ENCODE data around the gene CCDC112. TPM values are rescaled to one million over a fixed set of nuclear protein-coding genes. Genes with fewer than 3 reads are reported as not detected.

The CCDC112 gene
- polyA plus RNA-seq, 1 experiment = 4.7 TPM

GRCh38 chr5:115320006-115320405 is 23.6 kb upstream of the CCDC112 start:
- TF ChIP-seq CTCF (IDR thresholded peaks at IDR 0.05; ENCODE audit: low read depth, low read length) = no peak
- no peaks in the 10 kb centered on the region for H3K27me3 ChIP-seq (ENCODE audit: control insufficient read depth, insufficient read depth, low read length)
- no peaks in the 10 kb centered on the region for H3K9me3 ChIP-seq (ENCODE audit: control insufficient read depth, insufficient read depth, low read length)
- DNase-seq (ENCODE audit: low read depth, low spot score) = no peak
- no peak overlapping the region for H3K4me3 ChIP-seq (ENCODE audit: low read depth, low read length)
- POLR2A ChIA-PET = interaction anchor here (0.5 kb wide), 1 partner anchor 1530 kb away, joined by 3 read pairs; no protein-coding TSS in a partner anchor
- H3K27ac ChIP-seq (ENCODE audit: low read depth, low read length) = no peak overlapping the region
- CTCF ChIA-PET = interaction anchor here (2.6 kb wide), 1 partner anchor 12 kb away, joined by 13 read pairs; no protein-coding TSS in a partner anchor

DNA sequence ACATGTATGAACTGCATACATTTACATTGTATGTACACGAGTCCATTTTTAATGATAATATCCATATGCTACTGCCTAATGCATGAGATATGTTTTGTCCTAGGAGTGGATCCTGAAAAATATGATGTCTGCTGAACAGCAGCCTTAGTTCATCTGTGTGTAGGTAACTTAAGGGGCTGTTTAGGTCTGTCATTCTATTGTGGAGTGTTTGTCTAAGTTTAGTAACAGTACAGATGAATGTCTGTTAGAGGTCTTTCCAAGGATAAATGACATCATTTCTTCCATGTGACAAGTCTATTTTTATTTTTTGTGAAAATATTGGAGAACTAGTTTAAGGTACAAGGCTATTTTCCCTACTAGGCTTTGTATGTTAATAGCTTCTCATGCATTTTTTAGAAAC is 22.6 kb upstream of the CCDC112 start:
- CTCF ChIA-PET = interaction anchor here (0.6 to 2.6 kb wide), 4 partner anchors 11 to 255 kb away, joined by 3 to 13 read pairs (median 3); no protein-coding TSS in a partner anchor
- POLR2A ChIA-PET = no interaction called here
- H3K27me3 ChIP-seq (ENCODE audit: control insufficient read depth, insufficient read depth, low read length) = no peaks in the 10 kb centered on the region

DNA sequence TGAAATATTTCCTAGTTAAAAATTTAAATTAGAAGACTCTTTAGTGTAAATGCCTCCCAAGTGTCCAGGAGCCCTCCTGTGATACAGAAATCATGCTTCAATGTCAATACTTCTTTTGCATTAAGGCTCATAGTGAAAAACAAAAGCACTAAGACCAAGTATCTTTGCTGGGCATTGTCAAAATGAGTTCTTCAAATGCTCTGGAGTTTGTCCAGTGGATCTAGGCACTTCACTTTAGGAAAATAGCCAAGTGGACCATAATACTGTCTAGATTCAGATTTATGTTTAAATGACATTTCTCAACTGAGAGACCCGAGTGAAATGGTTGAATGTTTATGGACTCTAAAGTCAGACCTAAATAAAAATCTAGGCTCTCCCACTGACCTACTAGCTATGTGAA is 21.3 kb upstream of the CCDC112 start:
- TF ChIP-seq CTCF (IDR thresholded peaks at IDR 0.05; ENCODE audit: low read depth, low read length) = no peak
- no peak overlapping the region for H3K27ac ChIP-seq (ENCODE audit: low read depth, low read length)
- CTCF ChIA-PET = no interaction called here
- no peak overlapping the region for H3K4me3 ChIP-seq (ENCODE audit: low read depth, low read length)
- no peaks in the 10 kb centered on the region for H3K27me3 ChIP-seq (ENCODE audit: control insufficient read depth, insufficient read depth, low read length)
- no peaks in the 10 kb centered on the region for H3K9me3 ChIP-seq (ENCODE audit: control insufficient read depth, insufficient read depth, low read length)
- no peak for DNase-seq (ENCODE audit: low read depth, low spot score)
- POLR2A ChIA-PET = no interaction called here

More for the DNA sequence above, 22.6 kb upstream of the CCDC112 start:
- no peak overlapping the region for H3K4me3 ChIP-seq (ENCODE audit: low read depth, low read length)
- no peak for DNase-seq (ENCODE audit: low read depth, low spot score)
- H3K9me3 ChIP-seq (ENCODE audit: control insufficient read depth, insufficient read depth, low read length) = no peaks in the 10 kb centered on the region
- TF ChIP-seq CTCF (IDR thresholded peaks at IDR 0.05; ENCODE audit: low read depth, low read length) = no peak
- no peak overlapping the region for H3K27ac ChIP-seq (ENCODE audit: low read depth, low read length)

DNA sequence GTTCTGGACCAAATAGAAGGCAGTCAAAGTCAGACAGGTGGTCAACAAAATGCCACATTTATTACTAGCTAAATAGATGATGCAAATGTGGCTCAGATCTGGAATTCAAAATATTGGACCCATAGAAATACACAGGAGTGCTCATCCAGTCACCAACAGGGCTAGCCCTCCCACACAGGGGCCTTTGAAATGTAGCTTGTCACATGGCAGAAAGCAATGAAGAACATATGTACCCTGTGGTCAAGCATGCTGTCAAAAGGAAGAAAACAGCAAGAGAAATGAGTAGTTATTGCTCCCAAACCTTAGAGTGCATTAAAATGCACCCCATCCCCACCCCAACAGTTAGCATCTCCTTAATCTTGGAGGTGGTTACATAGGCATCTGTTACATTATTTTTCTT is 20.9 kb upstream of the CCDC112 start:
- ChIA-PET CTCF (interaction anchor here (1.1 to 1.4 kb wide), 2 partner anchors 224 to 257 kb away, joined by 3 to 5 read pairs; no protein-coding TSS in a partner anchor), POLR2A (no interaction called here)
- no peak overlapping the region for H3K4me3 ChIP-seq (ENCODE audit: low read depth, low read length)
- H3K27me3 ChIP-seq (ENCODE audit: control insufficient read depth, insufficient read depth, low read length) = no peaks in the 10 kb centered on the region
- no peak for TF ChIP-seq CTCF (IDR thresholded peaks at IDR 0.05; ENCODE audit: low read depth, low read length)
- H3K27ac ChIP-seq (ENCODE audit: low read depth, low read length) = no peak overlapping the region
- no peak for DNase-seq (ENCODE audit: low read depth, low spot score)
- no peaks in the 10 kb centered on the region for H3K9me3 ChIP-seq (ENCODE audit: control insufficient read depth, insufficient read depth, low read length)

- ChIA-PET POLR2A (no interaction called here), CTCF (interaction anchor here (1.0 kb wide), 1 partner anchor 10 kb away, joined by 3 read pairs; no protein-coding TSS in a partner anchor)
- Histone ChIP-seq H3K27me3 (ENCODE audit: control insufficient read depth, insufficient read depth, low read length) (no peaks in the 10 kb centered on the region), H3K4me3 (ENCODE audit: low read depth, low read length) (no peak overlapping the region), H3K9me3 (ENCODE audit: control insufficient read depth, insufficient read depth, low read length) (no peaks in the 10 kb centered on the region), H3K27ac (ENCODE audit: low read depth, low read length) (no peak overlapping the region)
- TF ChIP-seq CTCF (IDR thresholded peaks at IDR 0.05; ENCODE audit: low read depth, low read length) = no peak
- DNase-seq (ENCODE audit: low read depth, low spot score) = no peak
Measured at GRCh38 chr5:115313632-115314031, 17.2 kb upstream of the CCDC112 start.
